IMR-90 (cell line): ENCODE data around the gene ZNF653. TPM values are rescaled to one million over a fixed set of nuclear protein-coding genes. Genes with fewer than 3 reads are reported as not detected.

ENCODE experiments used
- ATAC-seq: fragments of 200-7000 bp; cut with Tn5 transposase; 2 replicates; pipeline ENCODE4 v1.9.1; 2020; ENCODE audit warnings: low read depth, mild to moderate bottlenecking, moderate library complexity
- BruUV-seq: library from RNA; stranded (reverse); fragments of 400-500 nt; replicated peaks from 2 replicates; lab custom pipeline; 2021; lab: Mats Ljungman, UMichigan
- CTCF ChIA-PET: fragments of 300-600 bp; formaldehyde crosslinking; extraction: SDS; loops from one replicate; lab custom pipeline; 2021; ENCODE audit warnings: antibody characterized with exemption; lab: Yijun Ruan, JAX
- POLR2A ChIA-PET: fragments of 300-600 bp; sonication (Branson Sonifier 250); formaldehyde crosslinking; loops from one replicate; lab custom pipeline; 2022; ENCODE audit warnings: antibody characterized with exemption; ENCODE audit not compliant: unreplicated experiment; lab: Charles Lee
- DNase-seq: peaks from one replicate; pipeline ENCODE4 v3.0.0; 2013
- H2AFZ ChIP-seq: replicated peaks from 2 replicates; pipeline ENCODE3; 2013; ENCODE audit warnings: low read length, mild to moderate bottlenecking; ENCODE audit not compliant: poor library complexity
- H2AK5ac ChIP-seq: 2 replicates; pipeline ENCODE4 v1.6.1; 2013; ENCODE audit warnings: low read depth, low read length, inconsistent platforms
- H2AK9ac ChIP-seq: replicated peaks from 2 replicates; pipeline ENCODE3; 2013; ENCODE audit warnings: mild to moderate bottlenecking, low read depth, low read length, moderate library complexity; ENCODE audit not compliant: poor library complexity
- H2BK120ac ChIP-seq: 2 replicates; pipeline ENCODE4 v1.6.1; 2013; ENCODE audit warnings: low read depth, low read length, inconsistent platforms
- H2BK15ac ChIP-seq: 3 replicates; pipeline ENCODE4 v1.6.1; 2013; ENCODE audit warnings: low read depth, low read length, inconsistent platforms
- H2BK20ac ChIP-seq: 2 replicates; pipeline ENCODE4 v1.6.1; 2013; ENCODE audit warnings: low read depth, mild to moderate bottlenecking, inconsistent platforms, low read length, moderate library complexity
- H2BK5ac ChIP-seq: 2 replicates; pipeline ENCODE4 v1.6.1; 2013; ENCODE audit warnings: mild to moderate bottlenecking, low read depth, low read length, inconsistent platforms; ENCODE audit not compliant: poor library complexity, severe bottlenecking
- H3K14ac ChIP-seq: replicated peaks from 2 replicates; pipeline ENCODE4 v1.6.1; 2013; ENCODE audit warnings: low read depth, low read length, inconsistent platforms
- H3K18ac ChIP-seq: 2 replicates; pipeline ENCODE4 v1.6.1; 2013; ENCODE audit warnings: low read depth, low read length, control low read depth
- H3K23ac ChIP-seq: 2 replicates; pipeline ENCODE4 v1.6.1; 2013; ENCODE audit warnings: low read depth, low read length, inconsistent platforms
- H3K27ac ChIP-seq: 2 replicates; pipeline ENCODE4 v1.5.1; 2013; ENCODE audit warnings: mild to moderate bottlenecking, control low read depth, low read length; ENCODE audit not compliant: insufficient read depth
- H3K27me3 ChIP-seq: 2 replicates; pipeline ENCODE4 v1.6.1; 2013; ENCODE audit warnings: low read length; ENCODE audit not compliant: control insufficient read depth, insufficient read depth
- H3K36me3 ChIP-seq: 2 replicates; pipeline ENCODE4 v1.6.1; 2013; ENCODE audit warnings: low read length, mixed read lengths; ENCODE audit not compliant: control insufficient read depth, insufficient read depth
- H3K4ac ChIP-seq: 2 replicates; pipeline ENCODE4 v1.6.1; 2013; ENCODE audit warnings: low read depth, low read length, inconsistent platforms
- H3K4me1 ChIP-seq: 2 replicates; pipeline ENCODE4 v1.6.1; 2013; ENCODE audit warnings: low read length, mixed read lengths; ENCODE audit not compliant: control insufficient read depth, insufficient read depth
- H3K4me2 ChIP-seq: 2 replicates; pipeline ENCODE4 v1.6.1; 2013; ENCODE audit warnings: low read depth, mild to moderate bottlenecking, control low read depth, low read length, moderate library complexity
- H3K4me3 ChIP-seq: 2 replicates; pipeline ENCODE4 v1.5.1; 2013; ENCODE audit warnings: low read depth, mild to moderate bottlenecking, control low read depth, low read length, moderate library complexity; ENCODE audit not compliant: insufficient read depth
- H3K56ac ChIP-seq: 2 replicates; pipeline ENCODE4 v1.6.1; 2013; ENCODE audit warnings: low read length, inconsistent platforms; ENCODE audit not compliant: insufficient read depth; ENCODE audit errors: extremely low read depth
- H3K79me1 ChIP-seq, 2 experiments: 2 replicates each; pipeline ENCODE4 v1.6.1; 2013; ENCODE audit warnings: low read length in 2 of 2, inconsistent platforms in 1 of 2, low read depth in 1 of 2
- H3K9ac ChIP-seq: 2 replicates; pipeline ENCODE4 v1.6.1; 2013; ENCODE audit warnings: low read depth, low read length, control low read depth
- H3K9me1 ChIP-seq: 2 replicates; pipeline ENCODE4 v1.6.1; 2013; ENCODE audit warnings: low read length, inconsistent platforms; ENCODE audit not compliant: insufficient read depth
- H3K9me3 ChIP-seq: 2 replicates; pipeline ENCODE4 v1.6.1; 2013; ENCODE audit warnings: low read length; ENCODE audit not compliant: control insufficient read depth, insufficient read depth
- H4K20me1 ChIP-seq: 2 replicates; pipeline ENCODE4 v1.6.1; 2013; ENCODE audit warnings: low read length, inconsistent platforms; ENCODE audit not compliant: insufficient read depth
- H4K5ac ChIP-seq: 2 replicates; pipeline ENCODE4 v1.6.1; 2013; ENCODE audit warnings: mild to moderate bottlenecking, low read depth, low read length, control low read depth
- H4K8ac ChIP-seq, 2 experiments: 2 replicates each; pipeline ENCODE4 v1.6.1; 2013; ENCODE audit warnings: low read depth in 2 of 2, low read length in 2 of 2, control low read depth in 1 of 2, inconsistent platforms in 1 of 2
- H4K91ac ChIP-seq: 2 replicates; pipeline ENCODE4 v1.6.1; 2013; ENCODE audit warnings: low read depth, low read length, inconsistent platforms; ENCODE audit not compliant: insufficient read depth
- BHLHE40 ChIP-seq: fragments of 150-350 bp; IDR thresholded peaks from 2 replicates; pipeline ENCODE4 v1.6.1; 2016; ENCODE audit warnings: mild to moderate bottlenecking, low read depth, low read length
- CHD1 ChIP-seq: IDR thresholded peaks from 2 replicates; pipeline ENCODE4 v1.6.1; 2012; ENCODE audit warnings: low read depth, low read length, improper control_type of control experiment
- FOS ChIP-seq: fragments of 150-350 bp; IDR thresholded peaks from 2 replicates; pipeline ENCODE4 v1.6.1; 2016; ENCODE audit warnings: low read depth, low read length
- MAFK ChIP-seq: IDR thresholded peaks from 2 replicates; pipeline ENCODE4 v1.6.1; 2012; ENCODE audit warnings: low read depth, low read length, improper control_type of control experiment
- POLR2A ChIP-seq: IDR thresholded peaks from 2 replicates; pipeline ENCODE4 v1.6.1; 2012; ENCODE audit warnings: mild to moderate bottlenecking, low read depth, low read length
- SMC3 ChIP-seq: fragments of 150-350 bp; IDR thresholded peaks from 2 replicates; pipeline ENCODE4 v1.6.1; 2016; ENCODE audit warnings: low read depth, mild to moderate bottlenecking, antibody characterized with exemption, low read length, moderate library complexity
- WGBS, 2 experiments: methylation state at CpG; one replicate each; pipeline versions ENCODE4 v1.1.5 to v1.1.7; 2013; ENCODE audit warnings: missing lambda C conversion rate in 2 of 2; ENCODE audit not compliant: insufficient read length in 1 of 2; ENCODE audit errors: extremely low coverage in 2 of 2; 5-methylcytosine and 5-hydroxymethylcytosine counted together
- dilution Hi-C: fragments of 300-500 bp; cut with HindIII; formaldehyde crosslinking; loops from one replicate; pipeline ENCODE4 v1.14.3; 2018; ENCODE audit warnings: low sequenced_read_pairs; ENCODE audit not compliant: unreplicated experiment
- in situ Hi-C: fragments of 300-500 bp; cut with MboI; formaldehyde crosslinking; loops from 3 replicates; pipeline ENCODE4 v1.14.3; 2019; ENCODE audit warnings: low sequenced_read_pairs, inconsistent platforms, mixed read lengths
- intact Hi-C: fragments of 100-400 bp; cut with micrococcal nuclease; formaldehyde crosslinking; loops from 2 replicates; pipeline ENCODE4 v1.10.0; 2022
- polyA plus RNA-seq, 3 experiments: library from polyadenylated mRNA; depleted of rRNA; stranded (reverse); fragments of >200 nt; gene quantifications; 2 replicates each; pipeline ENCODE4 v1.2.3, GENCODE V29; 2012; ENCODE audit warnings: low replicate concordance in 1 of 3
- total RNA-seq: library from RNA; depleted of rRNA; stranded (reverse); fragments of >200 nt; gene quantifications from 2 replicates; pipeline ENCODE4 v1.2.3, GENCODE V29; 2012
- TF ChIP-seq, protein P1 (sequence below): conservative IDR thresholded peaks from 2 replicates; pipeline ENCODE4 v1.5.1; 2012; ENCODE audit warnings: mild to moderate bottlenecking, low read depth, low read length, improper control_type of control experiment

Gene ZNF653
- total and polyA plus RNA-seq, 2 of the 4 experiments (the other 2 are of a cell fraction): 3.9 to 9.0 TPM

DNA sequence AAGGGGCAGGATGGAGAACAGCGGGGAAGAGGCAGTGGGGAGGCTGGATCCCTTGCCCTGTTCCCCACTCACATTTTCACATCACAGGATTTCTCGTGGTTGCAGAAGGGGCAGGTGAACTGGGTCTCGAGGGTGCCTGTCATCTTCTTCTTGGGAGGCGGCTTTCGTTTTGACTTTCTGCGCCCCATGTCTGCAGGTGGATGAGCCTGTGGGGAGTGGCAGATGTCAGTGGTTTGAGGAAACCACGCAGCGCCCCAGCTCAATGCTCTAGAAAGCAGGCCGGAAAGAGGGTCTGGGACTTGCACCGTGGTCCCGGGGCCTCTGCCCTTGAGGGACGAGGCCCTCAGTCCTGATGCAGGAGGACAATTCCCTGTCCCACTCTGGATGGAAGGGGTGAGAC lies 48.5 kb upstream of the ZNF653 start (continued):
- TF ChIP-seq, protein P1, sequence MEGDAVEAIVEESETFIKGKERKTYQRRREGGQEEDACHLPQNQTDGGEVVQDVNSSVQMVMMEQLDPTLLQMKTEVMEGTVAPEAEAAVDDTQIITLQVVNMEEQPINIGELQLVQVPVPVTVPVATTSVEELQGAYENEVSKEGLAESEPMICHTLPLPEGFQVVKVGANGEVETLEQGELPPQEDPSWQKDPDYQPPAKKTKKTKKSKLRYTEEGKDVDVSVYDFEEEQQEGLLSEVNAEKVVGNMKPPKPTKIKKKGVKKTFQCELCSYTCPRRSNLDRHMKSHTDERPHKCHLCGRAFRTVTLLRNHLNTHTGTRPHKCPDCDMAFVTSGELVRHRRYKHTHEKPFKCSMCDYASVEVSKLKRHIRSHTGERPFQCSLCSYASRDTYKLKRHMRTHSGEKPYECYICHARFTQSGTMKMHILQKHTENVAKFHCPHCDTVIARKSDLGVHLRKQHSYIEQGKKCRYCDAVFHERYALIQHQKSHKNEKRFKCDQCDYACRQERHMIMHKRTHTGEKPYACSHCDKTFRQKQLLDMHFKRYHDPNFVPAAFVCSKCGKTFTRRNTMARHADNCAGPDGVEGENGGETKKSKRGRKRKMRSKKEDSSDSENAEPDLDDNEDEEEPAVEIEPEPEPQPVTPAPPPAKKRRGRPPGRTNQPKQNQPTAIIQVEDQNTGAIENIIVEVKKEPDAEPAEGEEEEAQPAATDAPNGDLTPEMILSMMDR: no peak
- TF ChIP-seq POLR2A: no peak
- no peak for TF ChIP-seq SMC3

DNA sequence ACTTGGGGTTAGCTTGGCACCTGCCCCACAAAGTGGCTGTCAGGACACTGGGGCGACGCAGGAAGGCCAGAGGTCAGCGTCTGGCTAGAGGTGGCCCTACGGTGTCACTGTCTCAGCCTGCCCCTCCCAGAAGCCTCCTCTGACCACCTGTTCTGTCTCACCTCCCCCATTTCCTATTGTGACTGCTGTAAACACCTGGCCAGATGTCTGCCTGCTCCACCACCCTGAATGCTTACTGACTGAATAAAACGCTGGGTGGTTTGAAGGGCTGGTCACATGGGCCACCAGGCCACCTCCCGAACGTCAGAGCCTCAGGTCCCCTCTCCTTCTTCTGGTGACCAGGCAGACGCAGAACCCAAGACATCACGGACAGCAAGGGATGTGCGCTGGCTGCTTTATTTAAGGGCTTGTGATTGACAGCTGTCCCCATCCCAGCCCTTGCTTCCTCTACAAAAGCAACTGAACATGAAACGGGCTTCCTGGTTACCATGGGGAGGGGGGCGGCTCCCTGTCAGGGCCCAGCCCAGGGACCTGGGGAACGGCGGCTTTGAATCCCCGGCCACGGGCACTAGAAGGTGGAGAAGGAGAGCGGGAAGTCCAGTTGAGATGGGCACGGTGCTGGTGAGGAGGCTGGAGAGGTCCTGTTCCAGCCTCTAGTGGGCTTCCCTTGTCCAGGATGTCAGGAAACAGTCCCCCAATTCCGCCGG lies 47.2 kb upstream of the ZNF653 start:
- no peak overlapping the region for H2BK15ac ChIP-seq
- no peak overlapping the region for H3K4me3 ChIP-seq
- H3K79me1 ChIP-seq: peaks cover 11 to 35% of the 10 kb centered on the region in 2 experiments; a peak in 3 of 4 replicates
- no peak overlapping the region for H2AK9ac ChIP-seq
- H3K9me1 ChIP-seq: peaks cover 5% of the 10 kb centered on the region; the same call in 1 of the 2 replicates
- dilution Hi-C loops: no loop called here
- H4K91ac ChIP-seq: no peak overlapping the region
- H4K8ac ChIP-seq: no peak overlapping the region
- no TSS peak for BruUV-seq
- POLR2A ChIA-PET: no interaction called here
- no peak overlapping the region for H3K4ac ChIP-seq
- H2AFZ ChIP-seq: no peak overlapping the region
- H3K56ac ChIP-seq: no peak overlapping the region
- no peak overlapping the region for H3K14ac ChIP-seq
- H3K4me2 ChIP-seq: no peak overlapping the region
- ATAC-seq: no peak
- H2BK120ac ChIP-seq: no peak overlapping the region
- 66% methylated on average over 3 of the region's 20 CpGs; no CpG with 5 or more reads in 1 of the 2 experiments for WGBS, 2 experiments
- no peak for DNase-seq
- H3K18ac ChIP-seq: no peak overlapping the region
- H3K36me3 ChIP-seq: peaks cover 47% of the 10 kb centered on the region
- TF ChIP-seq MAFK: no peak
- TF ChIP-seq CHD1: no peak
- no peak for TF ChIP-seq BHLHE40
- no peak for TF ChIP-seq FOS
- H3K9ac ChIP-seq: no peak overlapping the region
- H2BK20ac ChIP-seq: no peak overlapping the region
- H4K5ac ChIP-seq: no peak overlapping the region
- no peak overlapping the region for H2AK5ac ChIP-seq
- no peak overlapping the region for H2BK5ac ChIP-seq
- no peaks in the 10 kb centered on the region for H3K9me3 ChIP-seq
- no peak overlapping the region for H3K27ac ChIP-seq
- in situ Hi-C loops: no loop called here
- intact Hi-C loops: no loop called here
- CTCF ChIA-PET: no interaction called here
- peaks cover 34% of the 10 kb centered on the region for H4K20me1 ChIP-seq
- H3K23ac ChIP-seq: no peak overlapping the region
- H3K27me3 ChIP-seq: no peaks in the 10 kb centered on the region
- no peaks in the 10 kb centered on the region for H3K4me1 ChIP-seq
